GM23338 (cell line): ENCODE data around the gene TTLL5. TPM values are rescaled to one million over a fixed set of nuclear protein-coding genes. Genes with fewer than 3 reads are reported as not detected.

Experiments
- ATAC-seq: fragments of 200-7000 bp; cut with Tn5 transposase; 3 replicates; pipeline ENCODE4 v1.9.1; 2020
- DNase-seq: peaks from one replicate; pipeline ENCODE4 v3.0.0-alpha.2; 2015; ENCODE audit warnings: low spot score
- H2AFZ ChIP-seq: fragments of 200-600 bp; sonication (generic); 2 replicates; pipeline ENCODE4 v1.8.0; 2016; ENCODE audit warnings: antibody characterized with exemption, mild to moderate bottlenecking, moderate library complexity
- H3F3A ChIP-seq: fragments of 200-600 bp; sonication (generic); replicated peaks from 2 replicates; pipeline ENCODE4 v1.8.0; 2017; ENCODE audit warnings: antibody characterized with exemption, mixed run types, low read depth
- H3K27ac ChIP-seq: fragments of 200-600 bp; sonication (generic); 2 replicates; pipeline ENCODE4 v1.6.1; 2016; ENCODE audit warnings: low read depth
- H3K27me3 ChIP-seq: fragments of 200-600 bp; sonication (generic); 2 replicates; pipeline ENCODE4 v1.8.0; 2016; ENCODE audit warnings: mild to moderate bottlenecking, mixed run types, moderate library complexity; ENCODE audit not compliant: insufficient read depth
- H3K36me3 ChIP-seq: fragments of 200-600 bp; sonication (generic); 2 replicates; pipeline ENCODE4 v1.8.0; 2016; ENCODE audit warnings: mild to moderate bottlenecking; ENCODE audit not compliant: insufficient read depth
- H3K4me1 ChIP-seq: fragments of 200-600 bp; sonication (generic); 2 replicates; pipeline ENCODE4 v1.8.0; 2016; ENCODE audit warnings: mild to moderate bottlenecking, moderate library complexity; ENCODE audit not compliant: insufficient read depth
- H3K4me2 ChIP-seq: fragments of 200-600 bp; sonication (generic); 2 replicates; pipeline ENCODE4 v1.7.1; 2017; ENCODE audit warnings: mixed run types
- H3K4me3 ChIP-seq: fragments of 200-600 bp; sonication (generic); 2 replicates; pipeline ENCODE4 v1.6.1; 2016; ENCODE audit warnings: mixed run types
- H3K79me2 ChIP-seq: fragments of 200-600 bp; sonication (generic); replicated peaks from 2 replicates; pipeline ENCODE4 v1.8.0; 2017; ENCODE audit warnings: mild to moderate bottlenecking; ENCODE audit not compliant: insufficient read depth
- H3K9me2 ChIP-seq: fragments of 200-600 bp; sonication (generic); 2 replicates; pipeline ENCODE4 v1.8.0; 2017; ENCODE audit not compliant: insufficient read depth
- H4K20me1 ChIP-seq: fragments of 200-600 bp; sonication (generic); replicated peaks from 2 replicates; pipeline ENCODE4 v1.8.0; 2017; ENCODE audit warnings: mild to moderate bottlenecking; ENCODE audit not compliant: insufficient read depth
- H3K27ac Mint-ChIP-seq: 2 replicates; pipeline ENCODE4 v1.8.0; 2020; ENCODE audit warnings: inconsistent platforms, mild to moderate bottlenecking, moderate library complexity, mixed read lengths
- H3K27me3 Mint-ChIP-seq: 3 replicates; pipeline ENCODE4 v1.8.0; 2022; ENCODE audit warnings: low read depth, mild to moderate bottlenecking, moderate library complexity, mixed read lengths, inconsistent platforms; ENCODE audit not compliant: insufficient read depth, poor library complexity
- H3K36me3 Mint-ChIP-seq: 3 replicates; pipeline ENCODE4 v1.8.0; 2021; ENCODE audit warnings: low read depth, mild to moderate bottlenecking, inconsistent platforms, moderate library complexity, mixed read lengths
- H3K4me1 Mint-ChIP-seq: 3 replicates; pipeline ENCODE4 v1.8.0; 2020; ENCODE audit warnings: mild to moderate bottlenecking, inconsistent platforms, mixed read lengths
- H3K4me3 Mint-ChIP-seq: 3 replicates; pipeline ENCODE4 v1.8.0; 2021; ENCODE audit warnings: moderate library complexity, mild to moderate bottlenecking, inconsistent platforms, mixed read lengths
- H3K9me3 Mint-ChIP-seq: 3 replicates; pipeline ENCODE4 v1.8.0; 2020; ENCODE audit warnings: moderate library complexity, mild to moderate bottlenecking, inconsistent platforms, mixed read lengths
- CREB1 ChIP-seq: fragments of 250-450 bp; sonication (Bioruptor Pico); IDR thresholded peaks from 2 replicates; pipeline ENCODE4 v1.5.0; 2020; ENCODE audit warnings: low read depth, mild to moderate bottlenecking, moderate library complexity
- CTCF ChIP-seq, 2 experiments: fragments of 200-600 bp in 1 of 2; sonication (generic) in 1 of 2; conservative IDR thresholded peaks; 2 replicates each; pipeline versions ENCODE4 v1.5.1 to v1.6.1; 2016 to 2017; ENCODE audit warnings: antibody characterized with exemption in 2 of 2, low read depth in 2 of 2, mild to moderate bottlenecking in 2 of 2, moderate library complexity in 1 of 2
- ETS1 ChIP-seq: IDR thresholded peaks from 2 replicates; pipeline ENCODE4 v1.6.1; 2016; ENCODE audit warnings: antibody characterized with exemption
- EZH2 ChIP-seq: fragments of 200-600 bp; sonication (generic); IDR thresholded peaks from one replicate; pipeline ENCODE4 v1.8.0; 2017; ENCODE audit warnings: antibody characterized with exemption, mild to moderate bottlenecking, low read depth; ENCODE audit not compliant: unreplicated experiment
- EZH2phosphoT487 ChIP-seq: fragments of 200-600 bp; sonication (generic); IDR thresholded peaks from one replicate; pipeline ENCODE4 v1.8.1; 2018; ENCODE audit warnings: antibody characterized with exemption; ENCODE audit not compliant: unreplicated experiment
- JUNB ChIP-seq: IDR thresholded peaks from one replicate; pipeline ENCODE4 v1.6.1; 2016; ENCODE audit warnings: antibody characterized with exemption; ENCODE audit not compliant: unreplicated experiment
- NANOG ChIP-seq: IDR thresholded peaks from 2 replicates; pipeline ENCODE4 v1.6.1; 2016; ENCODE audit warnings: antibody characterized with exemption, borderline replicate concordance
- POLR2AphosphoS5 ChIP-seq: IDR thresholded peaks from 2 replicates; pipeline ENCODE4 v1.6.1; 2016; ENCODE audit warnings: antibody characterized with exemption, low read depth
- REST ChIP-seq: IDR thresholded peaks from one replicate; pipeline ENCODE4 v1.6.1; 2018; ENCODE audit warnings: antibody characterized with exemption; ENCODE audit not compliant: unreplicated experiment
- ZNF114 ChIP-seq: fragments of 250-450 bp; sonication (Bioruptor Pico); IDR thresholded peaks from 2 replicates; pipeline ENCODE4 v1.5.0; 2020; ENCODE audit warnings: mild to moderate bottlenecking, moderate library complexity
- ZNF331 ChIP-seq: fragments of 250-450 bp; sonication (Bioruptor Pico); IDR thresholded peaks from 2 replicates; pipeline ENCODE4 v1.5.0; 2020; ENCODE audit warnings: low read depth, mild to moderate bottlenecking, moderate library complexity
- ZNF462 ChIP-seq: fragments of 250-450 bp; sonication (Bioruptor Pico); IDR thresholded peaks from 2 replicates; pipeline ENCODE4 v1.5.0; 2020; ENCODE audit warnings: mild to moderate bottlenecking, moderate library complexity
- polyA plus RNA-seq: library from polyadenylated mRNA; unstranded; fragments of >200 nt; fragmentation: Nextera tagmentation; extraction: Ambion mirVana; gene quantifications from 2 replicates; pipeline ENCODE4 v1.2.1, GENCODE V29; 2016
- total RNA-seq: library from RNA; depleted of rRNA; stranded (reverse); fragments of >200 nt; shearing (Covaris generic); gene quantifications from 2 replicates; pipeline ENCODE4 v1.2.3, GENCODE V29; 2014

The TTLL5 gene
- total and polyA plus RNA-seq, 2 experiments from 2014 or later = 33.5 to 35.4 TPM

GRCh38 chr14:75783602-75784313 is 122.7 kb downstream of the TTLL5 start:
- H3K4me3 Mint-ChIP-seq = no peak overlapping the region
- DNase-seq = no peak
- no peak overlapping the region for H3K27ac ChIP-seq
- H3K9me3 Mint-ChIP-seq = no peaks in the 10 kb centered on the region
- H3K4me1 Mint-ChIP-seq = no peaks in the 10 kb centered on the region
- H3K4me3 ChIP-seq = no peak overlapping the region
- H3K27ac Mint-ChIP-seq = no peak overlapping the region
- H3K79me2 ChIP-seq = no peaks in the 10 kb centered on the region
- H3K36me3 ChIP-seq = peaks cover 17% of the 10 kb centered on the region
- H3F3A ChIP-seq = no peaks in the 10 kb centered on the region
- H3K9me2 ChIP-seq = no peaks in the 10 kb centered on the region
- no peak for ATAC-seq
- no peak overlapping the region for H3K4me2 ChIP-seq
- no peak for TF ChIP-seq NANOG
- TF ChIP-seq ETS1 = no peak
- TF ChIP-seq CREB1 (CRISPR knock-in tag) = no peak
- no peak for TF ChIP-seq JUNB
- no peak for TF ChIP-seq EZH2phosphoT487
- TF ChIP-seq ZNF462 (CRISPR knock-in tag) = no peak
- TF ChIP-seq POLR2AphosphoS5 = no peak
- no peak for TF ChIP-seq REST
- no peak for TF ChIP-seq ZNF114 (CRISPR knock-in tag)
- TF ChIP-seq ZNF331 (CRISPR knock-in tag) = no peak
- TF ChIP-seq CTCF (conservative IDR thresholded peaks at IDR 0.05; ENCODE audit: low read depth in 2 of 2) = no peak
- TF ChIP-seq EZH2 = no peak
- H4K20me1 ChIP-seq = no peaks in the 10 kb centered on the region
- H3K27me3 Mint-ChIP-seq = no peaks in the 10 kb centered on the region
- no peaks in the 10 kb centered on the region for H3K27me3 ChIP-seq
- H3K4me1 ChIP-seq = no peaks in the 10 kb centered on the region
- no peak overlapping the region for H2AFZ ChIP-seq
- peaks cover 45% of the 10 kb centered on the region for H3K36me3 Mint-ChIP-seq
